Gastroesophageal sphincter (tissue), 4 donors: Measurements from ENCODE around the gene FA2H. TPM values are rescaled to one million over a fixed set of nuclear protein-coding genes. Genes with fewer than 3 reads are reported as not detected.

Source experiments
- ATAC-seq: fragments of 150-250 bp; one replicate; pipeline ENCODE4 v1.9.1; 2016; ENCODE audit warnings: mild to moderate bottlenecking, moderate library complexity
- H3K27ac ChIP-seq, 4 donors: fragments of 200-600 bp; sonication (generic) in 3 of 4; 1 replicate in 3 of 4; 2 replicates in 1 of 4; pipeline ENCODE4 v1.5.1; 2016 to 2019
- H3K27me3 ChIP-seq: fragments of 200-600 bp; sonication (generic); one replicate; pipeline ENCODE4 v1.5.1; 2019
- H3K36me3 ChIP-seq, 2 donors: fragments of 200-600 bp; sonication (generic); one replicate each; pipeline ENCODE4 v1.5.1; 2019; ENCODE audit warnings: control low read depth in 1 of 2
- H3K4me1 ChIP-seq, 3 donors: fragments of 200-600 bp; sonication (generic); 1 replicate in 2 of 3; 2 replicates in 1 of 3; pipeline ENCODE4 v1.5.1; 2016 to 2019; ENCODE audit warnings: control low read depth in 2 of 3
- H3K4me3 ChIP-seq, 2 donors: fragments of 200-600 bp; sonication (generic); one replicate each; pipeline ENCODE4 v1.5.1; 2019; ENCODE audit warnings: mild to moderate bottlenecking in 1 of 2, moderate library complexity in 1 of 2
- H3K9me3 ChIP-seq, 3 donors: fragments of 200-600 bp; sonication (generic); one replicate each; pipeline ENCODE4 v1.5.1; 2017 to 2019; ENCODE audit warnings: control low read depth in 2 of 3
- CTCF ChIP-seq, 4 experiments: fragments of 200-600 bp in 2 of 4; fragments of 450-650 bp in 2 of 4; sonication (generic) in 1 of 4; IDR thresholded peaks; one replicate each; pipeline ENCODE4 v1.5.1; 2017 to 2019; ENCODE audit warnings: antibody characterized with exemption in 4 of 4, mild to moderate bottlenecking in 2 of 4, moderate library complexity in 2 of 4
- EP300 ChIP-seq: sonication (generic); formaldehyde crosslinking; IDR thresholded peaks from one replicate; pipeline ENCODE4 v1.6.1; 2017; ENCODE audit warnings: antibody characterized with exemption, mild to moderate bottlenecking
- POLR2A ChIP-seq, 2 donors: fragments of 450-650 bp; IDR thresholded peaks; one replicate each; pipeline ENCODE4 v1.6.1; 2017; ENCODE audit warnings: antibody characterized with exemption in 2 of 2, mild to moderate bottlenecking in 2 of 2, moderate library complexity in 1 of 2
- POLR2AphosphoS5 ChIP-seq: sonication (generic); formaldehyde crosslinking; IDR thresholded peaks from one replicate; pipeline ENCODE4 v1.6.1; 2017; ENCODE audit warnings: antibody characterized with exemption
- WGBS, 2 donors: methylation state at CpG; one replicate each; pipeline ENCODE4 v1.1.5; 2018; ENCODE audit warnings: low coverage in 1 of 2; 5-methylcytosine and 5-hydroxymethylcytosine counted together
- total RNA-seq, 4 donors: library from RNA; depleted of rRNA; stranded (reverse); fragments of >200 nt; gene quantifications; one replicate each; pipeline ENCODE4 v1.1.0, GENCODE V29; 2016

The FA2H gene
- total RNA-seq, 4 donors from 2014 or later, result 0.27 to 2.2 (median 0.31) TPM; not detected in 1

DNA sequence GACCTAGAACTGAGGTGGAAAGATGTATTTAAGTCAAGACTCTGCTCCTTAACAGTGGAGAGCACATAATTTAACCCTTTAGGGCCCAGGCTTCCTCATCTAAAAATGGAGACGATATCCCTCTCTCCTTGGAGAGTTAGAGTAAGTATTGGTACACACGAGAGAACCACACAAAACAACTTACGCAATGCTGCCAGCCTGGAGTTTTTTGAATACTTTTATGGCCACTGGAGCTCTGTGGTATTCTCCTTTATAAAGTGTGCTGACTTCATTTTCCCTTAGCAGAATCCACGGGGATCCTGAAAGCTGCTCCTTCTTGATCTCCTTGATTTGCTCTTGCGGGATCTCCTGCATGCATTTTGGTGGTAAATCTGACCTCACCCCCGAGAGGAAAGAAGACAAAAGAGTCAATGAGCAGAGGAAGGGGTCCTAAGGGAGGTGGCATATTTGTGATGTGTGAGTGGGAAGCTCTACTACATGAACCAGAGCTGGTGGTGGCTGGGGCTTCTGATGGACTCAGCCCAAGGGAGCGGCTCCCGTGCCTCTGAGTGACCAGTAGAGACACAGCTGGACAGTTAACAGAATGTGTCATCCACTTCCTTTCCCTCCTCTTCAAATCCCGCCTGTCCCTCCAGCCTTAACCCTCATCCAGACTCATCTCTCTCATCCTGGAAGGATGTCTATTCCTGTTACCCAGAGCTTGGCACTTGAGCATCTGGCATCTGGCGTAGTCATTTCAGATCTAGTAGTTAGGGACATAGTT lies 83.3 kb downstream of the FA2H start:
- Histone ChIP-seq H3K36me3 (peaks cover 0 to 68% of the 10 kb centered on the region in 2 donors), H3K4me1 (peaks cover 0 to 5% (median under 1%) of the 10 kb centered on the region in 3 donors), H3K4me3 (no peak overlapping the region), H3K27ac (no peak overlapping the region), H3K27me3 (no peaks in the 10 kb centered on the region), H3K9me3 (no peaks in the 10 kb centered on the region)
- ATAC-seq, result no peak
- WGBS, 2 donors, result 76 to 85% methylated on average over 5 to 7 of the region's 10 CpGs
- TF ChIP-seq POLR2A (IDR thresholded peaks at IDR 0.05) (no peak), CTCF (IDR thresholded peaks at IDR 0.05) (no peak), EP300 (no peak), POLR2AphosphoS5 (no peak)

GRCh38 chr16:74682556-74682955 lies 92.1 kb downstream of the FA2H start:
- H3K36me3 ChIP-seq, result peaks cover 0 to 82% of the 10 kb centered on the region in 2 donors
- H3K4me1 ChIP-seq, result no peaks in the 10 kb centered on the region
- H3K27me3 ChIP-seq, result no peaks in the 10 kb centered on the region
- H3K27ac ChIP-seq, result no peak overlapping the region
- TF ChIP-seq EP300, result no peak
- no peak for TF ChIP-seq POLR2A (IDR thresholded peaks at IDR 0.05)
- TF ChIP-seq CTCF (IDR thresholded peaks at IDR 0.05), result no peak
- TF ChIP-seq POLR2AphosphoS5, result no peak
- no peaks in the 10 kb centered on the region for H3K9me3 ChIP-seq
- ATAC-seq, result no peak
- WGBS, 2 donors, result 71 to 76% methylated on average over 1 to 7 of the region's 11 CpGs
- no peak overlapping the region for H3K4me3 ChIP-seq

- ATAC-seq, result no peak
- 92 to 100% methylated on average over 1 to 6 of the region's 6 CpGs for WGBS, 2 donors
- TF ChIP-seq CTCF (IDR thresholded peaks at IDR 0.05), result no peak
- H3K9me3 ChIP-seq, result no peaks in the 10 kb centered on the region
- H3K27ac ChIP-seq, result no peak overlapping the region
- no peak overlapping the region for H3K4me3 ChIP-seq
- no peaks in the 10 kb centered on the region for H3K4me1 ChIP-seq
- no peaks in the 10 kb centered on the region for H3K27me3 ChIP-seq
- H3K36me3 ChIP-seq, result peaks cover 0 to 90% of the 10 kb centered on the region in 2 donors
These were observed 93.9 kb downstream of the FA2H start for GRCh38 chr16:74680681-74681080.

- no peak for ATAC-seq
- no peak overlapping the region for H3K27ac ChIP-seq
- H3K4me3 ChIP-seq, result no peak overlapping the region
- peaks cover 0 to 88% of the 10 kb centered on the region in 2 donors for H3K36me3 ChIP-seq
- TF ChIP-seq EP300, result no peak
- TF ChIP-seq CTCF (IDR thresholded peaks at IDR 0.05), result no peak
- WGBS, 2 donors, result 33 to 38% methylated on average over 2 of the region's 2 CpGs
- no peaks in the 10 kb centered on the region for H3K4me1 ChIP-seq
- no peaks in the 10 kb centered on the region for H3K9me3 ChIP-seq
- no peaks in the 10 kb centered on the region for H3K27me3 ChIP-seq
These were observed 94.6 kb downstream of the FA2H start for GRCh38 chr16:74679983-74680382.

- Histone ChIP-seq H3K9me3 (no peaks in the 10 kb centered on the region), H3K27me3 (no peaks in the 10 kb centered on the region), H3K27ac (no peak overlapping the region), H3K4me1 (no peaks in the 10 kb centered on the region), H3K36me3 (peaks cover 0 to 93% of the 10 kb centered on the region in 2 donors), H3K4me3 (no peak overlapping the region)
- no peak for ATAC-seq
- WGBS, 2 donors, result 50 to 100% methylated on average over 1 to 2 of the region's 4 CpGs
- TF ChIP-seq CTCF (IDR thresholded peaks at IDR 0.05) (no peak), POLR2AphosphoS5 (no peak), POLR2A (IDR thresholded peaks at IDR 0.05) (no peak), EP300 (no peak)
These were observed 96.8 kb downstream of the FA2H start for GRCh38 chr16:74677868-74678267.
